Activated CD8-positive, alpha-beta memory T cell treated with anti-CD3 and anti-CD28 coated beads for 1 hour (primary cell): ENCODE measurements around the gene CACNA1H.
A peak's percentile ranks its signal among the peaks of the same experiment; 100 is the strongest.

Source experiments
- DNase-seq, 2 donors: peaks; one replicate each; pipeline ENCODE4 v3.0.0-alpha.2; 2020; ENCODE audit warnings: low read depth in 1 of 2; ENCODE audit errors: extremely low read depth in 1 of 2

Gene CACNA1H

GRCh38 chr16:1152651-1153259 lies at the start of gene CACNA1H:
TSS of gene CACNA1H (plus strand) at chr16:1153106. CDS start at chr16:1153738, 632 bp downstream.
- peak; percentile 26 to 33 for DNase-seq

GRCh38 chr16:1103636-1103980 lies 49.3 kb upstream of the CACNA1H start:
- DNase-seq: no peak

- DNase-seq: no peak
Observed at GRCh38 chr16:1105888-1106620, 46.9 kb upstream of the CACNA1H start.

- no peak for DNase-seq
Observed at GRCh38 chr16:1106659-1107058, 46.2 kb upstream of the CACNA1H start.

GRCh38 chr16:1107141-1107540 lies 45.8 kb upstream of the CACNA1H start:
- DNase-seq: no peak

- no peak for DNase-seq
Observed at GRCh38 chr16:1107731-1108130, 45.2 kb upstream of the CACNA1H start.

- no peak for DNase-seq
Observed at GRCh38 chr16:1108299-1109252, 44.3 kb upstream of the CACNA1H start.

- no peak for DNase-seq
Observed at GRCh38 chr16:1109648-1110047, 43.3 kb upstream of the CACNA1H start.

GRCh38 chr16:1112506-1113184 lies 40.3 kb upstream of the CACNA1H start:
- no peak for DNase-seq

- no peak for DNase-seq
Observed at GRCh38 chr16:1113489-1113888, 39.4 kb upstream of the CACNA1H start.

GRCh38 chr16:1113889-1114526 lies 38.9 kb upstream of the CACNA1H start:
- DNase-seq: no peak

GRCh38 chr16:1116693-1117077 lies 36.2 kb upstream of the CACNA1H start:
- no peak for DNase-seq

GRCh38 chr16:1117176-1117900 lies 35.6 kb upstream of the CACNA1H start:
- no peak for DNase-seq

- no peak for DNase-seq
Observed at GRCh38 chr16:1117926-1118325, 35.0 kb upstream of the CACNA1H start.

- DNase-seq: no peak
Observed at GRCh38 chr16:1119129-1119528, 33.8 kb upstream of the CACNA1H start.

- no peak for DNase-seq
Observed at GRCh38 chr16:1119766-1120576, 32.9 kb upstream of the CACNA1H start.

GRCh38 chr16:1120577-1120941 lies 32.3 kb upstream of the CACNA1H start:
- DNase-seq: no peak

- no peak for DNase-seq
Observed at GRCh38 chr16:1121009-1121408, 31.9 kb upstream of the CACNA1H start.
